H9 (cell line): ENCODE measurements around the gene STK24. TPM values are rescaled to one million over a fixed set of nuclear protein-coding genes. Genes with fewer than 3 reads are reported as not detected.

Experiments used
- DNase-seq: peaks from one replicate; pipeline ENCODE4 v3.0.0-alpha.2; 2017
- H2AFZ ChIP-seq: one replicate; pipeline ENCODE4 v1.6.1; 2013; ENCODE audit warnings: mild to moderate bottlenecking, low read length, control low read depth, moderate library complexity
- H2AK5ac ChIP-seq: 2 replicates; pipeline ENCODE4 v1.6.1; 2013; ENCODE audit warnings: low read length, control low read depth, mixed read lengths; ENCODE audit not compliant: insufficient read length
- H2BK120ac ChIP-seq: one replicate; pipeline ENCODE4 v1.6.1; 2013; ENCODE audit warnings: low read depth, mild to moderate bottlenecking, low read length, control low read depth, inconsistent platforms; ENCODE audit not compliant: poor library complexity, severe bottlenecking
- H2BK12ac ChIP-seq: 2 replicates; pipeline ENCODE4 v1.6.1; 2013; ENCODE audit warnings: low read length, control low read depth, mixed read lengths, low read depth; ENCODE audit not compliant: insufficient read length
- H2BK15ac ChIP-seq: 2 replicates; pipeline ENCODE4 v1.6.1; 2013; ENCODE audit warnings: low read depth, low read length, control low read depth
- H2BK20ac ChIP-seq: one replicate; pipeline ENCODE4 v1.6.1; 2013; ENCODE audit warnings: low read depth, mild to moderate bottlenecking, low read length, control low read depth, inconsistent platforms; ENCODE audit not compliant: poor library complexity, severe bottlenecking
- H2BK5ac ChIP-seq: 2 replicates; pipeline ENCODE4 v1.6.1; 2013; ENCODE audit warnings: low read length, control low read depth, mixed read lengths; ENCODE audit not compliant: insufficient read length
- H3K14ac ChIP-seq: 2 replicates; pipeline ENCODE4 v1.6.1; 2013; ENCODE audit warnings: low read length, control low read depth; ENCODE audit not compliant: insufficient read depth
- H3K18ac ChIP-seq: 2 replicates; pipeline ENCODE4 v1.6.1; 2013; ENCODE audit warnings: low read depth, mild to moderate bottlenecking, mixed read lengths, low read length, control low read depth; ENCODE audit not compliant: insufficient read length
- H3K23ac ChIP-seq: 2 replicates; pipeline ENCODE4 v1.6.1; 2013; ENCODE audit warnings: low read length, control low read depth, mixed read lengths, low read depth; ENCODE audit not compliant: insufficient read length
- H3K23me2 ChIP-seq: 2 replicates; pipeline ENCODE4 v1.6.1; 2013; ENCODE audit warnings: low read depth, mild to moderate bottlenecking, mixed read lengths, low read length, control low read depth; ENCODE audit not compliant: insufficient read length, poor library complexity, severe bottlenecking
- H3K27ac ChIP-seq: 2 replicates; pipeline ENCODE4 v1.5.1; 2013; ENCODE audit warnings: low read length, control low read depth, mixed read lengths, low read depth; ENCODE audit not compliant: insufficient read length
- H3K27me3 ChIP-seq: 2 replicates; pipeline ENCODE4 v1.6.1; 2013; ENCODE audit warnings: low read length, control low read depth, inconsistent platforms; ENCODE audit not compliant: insufficient read depth
- H3K4ac ChIP-seq: 2 replicates; pipeline ENCODE4 v1.6.1; 2013; ENCODE audit warnings: low read depth, mild to moderate bottlenecking, control low read depth, inconsistent platforms, low read length, moderate library complexity
- H3K4me1 ChIP-seq: 2 replicates; pipeline ENCODE4 v1.6.1; 2013; ENCODE audit warnings: low read length, control low read depth, inconsistent platforms; ENCODE audit not compliant: insufficient read depth
- H3K4me2 ChIP-seq: 2 replicates; pipeline ENCODE4 v1.6.1; 2013; ENCODE audit warnings: low read length, control low read depth, mixed read lengths; ENCODE audit not compliant: insufficient read length, insufficient read depth
- H3K56ac ChIP-seq: 2 replicates; pipeline ENCODE4 v1.6.1; 2013; ENCODE audit warnings: low read depth, mild to moderate bottlenecking, mixed read lengths, low read length, control low read depth; ENCODE audit not compliant: insufficient read length
- H3K79me1 ChIP-seq: 2 replicates; pipeline ENCODE4 v1.6.1; 2013; ENCODE audit warnings: low read depth, mild to moderate bottlenecking, moderate library complexity, low read length, control low read depth, inconsistent platforms; ENCODE audit not compliant: insufficient read depth, poor library complexity, severe bottlenecking
- H3K79me2 ChIP-seq: 2 replicates; pipeline ENCODE4 v1.6.1; 2013; ENCODE audit warnings: low read length, control low read depth, inconsistent platforms; ENCODE audit not compliant: insufficient read depth
- H3K9ac ChIP-seq: 2 replicates; pipeline ENCODE4 v1.6.1; 2013; ENCODE audit warnings: low read length, control low read depth, mixed read lengths; ENCODE audit not compliant: insufficient read length; ENCODE audit errors: extremely low read depth
- H3K9me3 ChIP-seq: one replicate; pipeline ENCODE4 v1.6.1; 2013; ENCODE audit warnings: low read depth, low read length, inconsistent platforms; ENCODE audit not compliant: control insufficient read depth
- H3T11ph ChIP-seq: one replicate; pipeline ENCODE4 v1.6.1; 2013; ENCODE audit warnings: mild to moderate bottlenecking, low read length, control low read depth, inconsistent platforms
- H4K20me1 ChIP-seq: one replicate; pipeline ENCODE4 v1.6.1; 2013; ENCODE audit not compliant: control insufficient read depth, insufficient read length, insufficient read depth
- H4K5ac ChIP-seq: 2 replicates; pipeline ENCODE4 v1.6.1; 2013; ENCODE audit warnings: low read depth, mild to moderate bottlenecking, mixed read lengths, low read length, control low read depth; ENCODE audit not compliant: insufficient read length
- H4K8ac ChIP-seq: replicated peaks from 2 replicates; pipeline ENCODE4 v1.6.1; 2013; ENCODE audit warnings: low read length, control low read depth, mixed read lengths, low read depth; ENCODE audit not compliant: insufficient read length
- H4K91ac ChIP-seq: 2 replicates; pipeline ENCODE4 v1.6.1; 2013; ENCODE audit warnings: low read depth, mild to moderate bottlenecking, moderate library complexity, mixed read lengths, low read length, control low read depth; ENCODE audit not compliant: insufficient read length
- H3K27ac Mint-ChIP-seq, 3 experiments: 2 replicates in 2 of 3; 3 replicates in 1 of 3; pipeline ENCODE4 v1.8.0; 2020 to 2021; ENCODE audit warnings: mixed read lengths in 3 of 3, mild to moderate bottlenecking in 1 of 3, moderate library complexity in 1 of 3
- H3K27me3 Mint-ChIP-seq: 2 replicates; pipeline ENCODE4 v1.8.0; 2021; ENCODE audit warnings: low read depth, mild to moderate bottlenecking, moderate library complexity, mixed read lengths
- H3K36me3 Mint-ChIP-seq, 3 experiments: 2 replicates in 2 of 3; 3 replicates in 1 of 3; pipeline ENCODE4 v1.8.0; 2020 to 2021; ENCODE audit warnings: low read depth in 3 of 3, mixed read lengths in 3 of 3; ENCODE audit not compliant: insufficient read depth in 1 of 3
- H3K4me1 Mint-ChIP-seq, 2 experiments: 2 replicates each; pipeline ENCODE4 v1.8.0; 2020; ENCODE audit warnings: mixed read lengths in 2 of 2
- H3K4me3 Mint-ChIP-seq, 2 experiments: 2 replicates in 1 of 2; 3 replicates in 1 of 2; pipeline ENCODE4 v1.8.0; 2020 to 2021; ENCODE audit warnings: mild to moderate bottlenecking in 2 of 2, mixed read lengths in 2 of 2, moderate library complexity in 1 of 2
- H3K9me3 Mint-ChIP-seq, 2 experiments: 2 replicates in 1 of 2; 3 replicates in 1 of 2; pipeline ENCODE4 v1.8.0; 2020; ENCODE audit warnings: mild to moderate bottlenecking in 2 of 2, mixed read lengths in 2 of 2, moderate library complexity in 1 of 2
- CTCF ChIP-seq: fragments of 200-600 bp; sonication (generic); conservative IDR thresholded peaks from 3 replicates; pipeline ENCODE4 v1.8.0; 2021; ENCODE audit warnings: antibody characterized with exemption, mild to moderate bottlenecking
- WGBS: extraction: QIAGEN DNeasy Blood & Tissue Kit; methylation state at CpG from one replicate; pipeline ENCODE4 v1.1.7; 2013; ENCODE audit warnings: missing lambda C conversion rate, low lambda C conversion rate, mixed read lengths; ENCODE audit not compliant: insufficient read length; ENCODE audit errors: extremely low coverage; 5-methylcytosine and 5-hydroxymethylcytosine counted together
- total RNA-seq: library from RNA; stranded (reverse); gene quantifications from 2 replicates; pipeline ENCODE4 v1.2.1, GENCODE V29; 2021

The STK24 gene
- total RNA-seq, 1 experiment from 2014 or later, result 134 TPM

GRCh38 chr13:98454389-98454881 lies 122.5 kb downstream of the STK24 start:
- no peak overlapping the region for H3T11ph ChIP-seq
- no peak overlapping the region for H2BK12ac ChIP-seq
- H3K23me2 ChIP-seq, result no peaks in the 10 kb centered on the region
- WGBS, result no CpG with 5 or more reads among the region's 7 CpGs
- H4K8ac ChIP-seq, result no peak overlapping the region
- H3K14ac ChIP-seq, result no peak overlapping the region
- no peak overlapping the region for H3K27ac ChIP-seq
- no peak overlapping the region for H2AFZ ChIP-seq
- H3K18ac ChIP-seq, result no peak overlapping the region
- no peak overlapping the region for H2BK20ac ChIP-seq
- no peaks in the 10 kb centered on the region for H4K20me1 ChIP-seq
- no peaks in the 10 kb centered on the region for H3K27me3 ChIP-seq
- TF ChIP-seq CTCF, result no peak
- H3K4me2 ChIP-seq, result no peak overlapping the region
- H3K56ac ChIP-seq, result no peak overlapping the region
- no peaks in the 10 kb centered on the region for H3K79me1 ChIP-seq
- no peaks in the 10 kb centered on the region for H3K79me2 ChIP-seq
- H2BK5ac ChIP-seq, result no peak overlapping the region
- Mint-ChIP-seq H3K27me3 (no peaks in the 10 kb centered on the region), H3K4me1 (peaks cover 19 to 24% of the 10 kb centered on the region in 2 experiments), H3K9me3 (no peaks in the 10 kb centered on the region), H3K27ac (peak overlapping the region in 1 of 3 experiments; percentile 23; a peak in 1 of 7 replicates), H3K36me3 (peaks cover 13 to 70% (median 64%) of the 10 kb centered on the region in 3 experiments; a peak in 6 of 7 replicates), H3K4me3 (no peak overlapping the region)
- H3K23ac ChIP-seq, result no peak overlapping the region
- no peak overlapping the region for H2AK5ac ChIP-seq
- no peak overlapping the region for H3K4ac ChIP-seq
- no peak overlapping the region for H2BK120ac ChIP-seq
- H3K4me1 ChIP-seq, result peaks cover 5% of the 10 kb centered on the region; the same call in 1 of the 2 replicates
- no peak for DNase-seq
- H2BK15ac ChIP-seq, result no peak overlapping the region
- no peak overlapping the region for H4K91ac ChIP-seq
- no peaks in the 10 kb centered on the region for H3K9me3 ChIP-seq
- no peak overlapping the region for H3K9ac ChIP-seq
- H4K5ac ChIP-seq, result no peak overlapping the region
